G401.6 (cell line): Measurements from ENCODE around the gene PHETA1.

Experiments
- FAIRE-seq: peaks from 2 replicates; lab custom pipeline; 2012; peaks lifted over from hg19 to GRCh38; lab: Jason Lieb, UNC

PHETA1 gene

GRCh38 chr12:111320258-111321050, 48.4 kb downstream of the PHETA1 start:
- no peak for FAIRE-seq

DNA sequence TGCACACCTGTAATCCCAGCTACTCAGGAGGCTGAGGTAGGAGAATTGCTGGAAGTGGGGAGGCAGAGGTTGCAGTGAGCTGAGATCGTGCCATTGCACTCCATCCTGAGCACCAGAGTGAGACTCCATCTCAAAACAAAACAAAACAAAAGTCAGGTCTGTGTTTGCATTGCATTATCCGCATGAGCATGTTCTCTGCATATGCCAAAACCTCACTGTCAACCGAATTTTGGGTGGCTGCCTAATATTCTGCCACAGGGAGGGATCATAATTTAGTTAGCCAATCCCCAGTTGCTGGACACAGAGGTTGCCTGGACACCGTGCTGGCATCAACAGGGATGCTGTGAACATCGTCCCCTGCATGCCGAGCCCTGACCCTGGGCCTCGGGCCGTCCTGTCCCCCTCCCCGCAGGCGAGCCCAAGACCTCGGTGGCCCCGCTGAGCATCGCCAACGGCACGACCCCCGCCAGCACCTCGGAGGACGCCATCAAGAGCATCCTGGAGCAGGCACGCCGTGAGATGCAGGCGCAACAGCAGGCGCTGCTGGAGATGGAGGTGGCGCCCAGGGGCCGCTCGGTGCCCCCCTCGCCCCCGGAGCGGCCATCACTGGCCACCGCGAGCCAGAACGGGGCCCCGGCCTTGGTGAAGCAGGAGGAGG, 49.2 kb downstream of the PHETA1 start:
- no peak for FAIRE-seq

DNA sequence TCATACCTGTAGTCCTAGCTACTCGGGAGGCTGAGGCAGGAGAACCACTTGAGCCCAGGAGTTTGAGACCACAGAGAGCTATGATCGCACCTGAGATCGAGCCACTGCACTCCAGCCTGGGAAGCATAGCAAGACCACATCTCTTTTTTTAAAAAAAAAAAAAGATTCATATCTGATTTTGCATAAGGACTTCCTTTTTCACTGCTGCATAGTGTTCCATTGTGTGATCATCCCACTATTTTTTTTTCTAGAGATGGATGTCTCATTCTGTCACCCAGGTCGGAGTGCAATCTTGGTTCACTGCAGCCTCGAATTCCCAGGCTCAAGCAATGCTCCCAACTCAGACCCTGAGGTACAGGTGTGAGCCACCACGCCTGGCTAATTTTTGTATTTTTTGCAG, 50.4 kb downstream of the PHETA1 start:
- FAIRE-seq, result no peak

DNA sequence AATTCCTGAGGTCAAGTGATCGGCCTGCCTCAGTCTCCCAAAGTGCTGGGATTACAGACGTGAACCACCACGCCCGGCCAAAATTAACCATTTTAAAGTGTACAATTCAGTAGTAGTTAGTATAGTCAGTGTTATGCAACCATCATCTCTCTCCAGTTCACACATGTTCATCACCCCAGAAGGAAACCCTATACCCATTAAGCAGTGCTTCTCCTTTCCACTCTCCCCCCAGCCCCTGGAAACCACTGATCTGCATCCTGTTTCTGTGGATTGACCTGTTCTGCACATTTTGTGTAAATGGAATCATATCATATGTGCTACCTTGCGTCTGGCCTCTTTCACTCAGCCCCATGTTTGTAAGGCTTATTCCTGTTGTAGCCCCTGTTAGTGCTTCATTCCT, 52.2 kb downstream of the PHETA1 start:
- FAIRE-seq, result no peak

GRCh38 chr12:111314953-111315539, 53.8 kb downstream of the PHETA1 start:
- FAIRE-seq, result no peak

GRCh38 chr12:111313833-111314259, 55.0 kb downstream of the PHETA1 start:
- FAIRE-seq, result peak; percentile 13

DNA sequence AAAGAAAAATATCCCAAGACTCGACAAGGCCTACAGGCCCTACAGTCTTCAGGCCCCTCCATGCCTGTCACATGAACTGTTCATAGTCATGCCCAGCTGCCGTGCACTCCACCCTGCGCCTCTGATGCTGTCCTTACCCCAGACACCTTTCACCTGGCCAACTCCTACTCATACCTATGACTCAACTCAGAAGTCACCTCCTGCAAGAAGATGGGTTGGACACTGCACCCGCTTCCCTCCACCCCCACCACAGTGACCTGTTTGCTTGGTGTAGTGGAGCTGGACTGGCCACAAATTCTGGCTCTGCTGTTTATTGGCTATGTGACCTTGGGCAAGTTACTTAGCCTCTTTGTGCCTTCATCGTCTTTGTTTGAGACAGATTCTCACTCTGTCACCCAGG, 56.2 kb downstream of the PHETA1 start:
- no peak for FAIRE-seq

DNA sequence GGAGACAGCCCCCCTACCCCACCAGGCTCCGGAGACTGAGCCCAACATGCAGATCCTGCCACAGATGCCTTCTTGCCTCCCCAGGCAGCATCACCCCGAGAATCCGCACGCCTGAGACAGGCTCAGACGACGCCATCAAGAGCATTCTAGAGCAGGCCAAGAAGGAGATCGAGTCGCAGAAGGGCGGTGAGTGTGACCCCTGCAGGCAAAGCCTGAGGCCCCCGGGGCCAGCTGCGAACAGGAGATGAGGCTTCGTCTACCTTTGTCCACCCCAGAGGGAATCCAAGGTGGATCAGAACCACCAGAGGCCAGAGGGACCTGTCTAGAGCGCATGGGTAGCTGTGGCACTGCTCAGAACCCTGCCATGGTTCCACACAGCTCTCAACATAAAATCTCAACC, 56.9 kb downstream of the PHETA1 start:
- no peak for FAIRE-seq

GRCh38 chr12:111311011-111311410, 57.9 kb downstream of the PHETA1 start:
- no peak for FAIRE-seq
